Uterus (tissue), 4 donors: Measurements from ENCODE around the gene TMEM212. TPM values are rescaled to one million over a fixed set of nuclear protein-coding genes. Genes with fewer than 3 reads are reported as not detected.

Experiments
- DNase-seq, 2 donors: peaks; one replicate each; pipeline ENCODE4 v3.0.0-alpha.2; 2019 to 2020
- H3K27ac ChIP-seq, 2 donors: fragments of 200-600 bp; sonication (generic); 1 replicate in 1 of 2; 2 replicates in 1 of 2; pipeline ENCODE4 v1.5.1; 2016 to 2018
- H3K27me3 ChIP-seq, 2 donors: fragments of 200-600 bp; sonication (generic); one replicate each; pipeline ENCODE4 v1.5.1; 2018 to 2019; ENCODE audit warnings: control low read depth in 1 of 2
- H3K36me3 ChIP-seq, 2 donors: fragments of 200-600 bp; sonication (generic); one replicate each; pipeline ENCODE4 v1.5.1; 2019; ENCODE audit warnings: control low read depth in 1 of 2
- H3K4me1 ChIP-seq, 2 donors: fragments of 200-600 bp; sonication (generic); one replicate each; pipeline ENCODE4 v1.5.1; 2018 to 2019; ENCODE audit warnings: control low read depth in 1 of 2
- H3K4me3 ChIP-seq, 2 donors: fragments of 200-600 bp; sonication (generic); 1 replicate in 1 of 2; 2 replicates in 1 of 2; pipeline ENCODE4 v1.5.1; 2018 to 2019; ENCODE audit warnings: mild to moderate bottlenecking in 1 of 2
- H3K9me3 ChIP-seq, 2 donors: fragments of 200-600 bp; sonication (generic); one replicate each; pipeline ENCODE4 v1.5.1; 2019; ENCODE audit warnings: control low read depth in 1 of 2
- CTCF ChIP-seq, 4 experiments: fragments of 200-600 bp in 2 of 4; fragments of 450-650 bp in 2 of 4; sonication (generic) in 2 of 4; IDR thresholded peaks; one replicate each; pipeline ENCODE4 v1.5.1; 2016 to 2019; ENCODE audit warnings: antibody characterized with exemption in 4 of 4, mild to moderate bottlenecking in 2 of 4, moderate library complexity in 1 of 4
- POLR2A ChIP-seq, 2 donors: fragments of 450-650 bp; IDR thresholded peaks; one replicate each; pipeline ENCODE4 v1.6.1; 2016; ENCODE audit warnings: antibody characterized with exemption in 2 of 2, mild to moderate bottlenecking in 1 of 2, moderate library complexity in 1 of 2
- intact Hi-C: fragments of 100-400 bp; cut with DNase I; formaldehyde crosslinking; loops from one replicate; pipeline ENCODE4 v1.15.1; 2023; ENCODE audit warnings: low total_unique reads
- total RNA-seq, 4 donors: library from RNA; depleted of rRNA in 3 of 4; stranded (reverse); fragments of >200 nt in 3 of 4; gene quantifications; one replicate each; pipeline versions ENCODE4 v1.1.0 to v1.2.4, GENCODE V29; 2014 to 2023
- donor health status: DM: yes; HTN: yes; CAD: no.

The TMEM212 gene
- total RNA-seq, 4 donors from 2014 or later = 1.2 TPM; not detected in 3

GRCh38 chr3:171809861-171810628 is 33.1 kb upstream of the TMEM212 start, which contains the start of gene PLD1:
Gene PLD1, minus strand, starts transcription at chr3:171810483. Its CDS starts 72,432 bp downstream, at chr3:171738051.
- H3K36me3 ChIP-seq = no peaks in the 10 kb centered on the region
- H3K4me3 ChIP-seq = peak within 1 kb of the TSS; percentile 52 to 61
- DNase-seq = peak; percentile 87 to 94
- TF ChIP-seq CTCF (IDR thresholded peaks at IDR 0.05) (peak in 1 of 4 experiments; percentile 18), POLR2A (IDR thresholded peaks at IDR 0.05) (peak; percentile 25 to 65)
- intact Hi-C loops = no loop called here
- peak within 1 kb of the TSS; percentile 90 to 93 for H3K27ac ChIP-seq
- no peaks in the 10 kb centered on the region for H3K9me3 ChIP-seq
- H3K4me1 ChIP-seq = no peaks in the 10 kb centered on the region
- H3K27me3 ChIP-seq = no peaks in the 10 kb centered on the region

DNA sequence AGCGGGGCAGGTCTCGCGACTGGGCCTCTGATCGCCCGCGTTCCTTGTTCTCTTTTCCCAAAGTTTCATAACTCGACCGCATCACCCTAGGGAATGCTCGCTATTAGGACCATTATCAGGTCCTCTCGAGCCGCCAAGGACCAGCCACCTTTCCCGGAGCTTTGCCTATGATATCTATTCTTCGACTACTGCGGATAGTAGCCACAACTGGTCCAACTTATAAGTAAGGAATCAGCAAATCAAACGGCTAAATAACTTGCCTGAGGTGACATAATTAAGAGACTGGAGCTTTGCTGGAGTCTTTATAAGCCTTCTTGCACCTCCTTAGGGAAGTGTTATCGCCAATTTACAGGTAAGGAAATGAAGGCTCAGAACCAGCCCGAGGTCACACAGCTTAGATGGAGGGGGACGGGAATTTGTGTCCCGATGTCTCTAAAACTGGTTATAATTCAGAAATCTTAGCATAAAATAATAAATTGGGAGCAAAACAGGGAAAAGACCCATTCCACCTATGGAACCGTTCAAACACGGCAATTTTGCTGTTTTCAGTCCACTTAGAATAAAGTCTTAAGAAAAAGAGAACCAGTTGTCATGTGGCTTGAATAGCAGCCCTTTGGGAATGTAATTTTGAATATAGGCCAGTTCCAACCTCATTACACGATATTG is 32.4 kb upstream of the TMEM212 start:
- H3K27ac ChIP-seq = peak overlapping the region; percentile 90 to 93
- no peak for DNase-seq
- TF ChIP-seq POLR2A (IDR thresholded peaks at IDR 0.05) (no peak), CTCF (IDR thresholded peaks at IDR 0.05) (no peak)
- no peaks in the 10 kb centered on the region for H3K27me3 ChIP-seq
- H3K4me1 ChIP-seq = no peaks in the 10 kb centered on the region
- no peaks in the 10 kb centered on the region for H3K9me3 ChIP-seq
- H3K4me3 ChIP-seq = peak overlapping the region; percentile 52 to 61
- H3K36me3 ChIP-seq = no peaks in the 10 kb centered on the region
- intact Hi-C loops = no loop called here

GRCh38 chr3:171811295-171811912 is 31.7 kb upstream of the TMEM212 start:
- peak; percentile 58 to 70 for DNase-seq

DNA sequence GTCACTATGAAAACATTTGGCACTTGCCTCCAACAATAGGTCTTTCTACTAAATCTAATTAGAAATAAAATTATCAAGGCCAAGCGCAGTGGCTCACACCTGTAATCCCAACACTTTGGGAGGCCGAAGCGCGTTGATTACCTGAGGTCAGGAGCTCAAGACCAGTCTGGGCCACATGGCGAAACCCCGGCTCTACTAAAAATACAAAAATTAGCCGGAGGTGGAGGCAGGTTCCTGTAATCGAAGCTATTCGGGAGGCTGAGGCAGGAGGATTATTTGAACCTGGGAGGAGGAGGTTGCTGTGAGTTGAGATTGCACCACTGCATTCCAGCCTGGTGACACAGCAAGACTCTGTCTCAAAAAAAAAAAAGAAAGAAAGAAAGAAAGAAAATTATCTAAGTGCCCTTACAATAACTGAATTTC is 31.2 kb upstream of the TMEM212 start:
- TF ChIP-seq POLR2A (IDR thresholded peaks at IDR 0.05) = no peak
- TF ChIP-seq CTCF (IDR thresholded peaks at IDR 0.05) = no peak
- intact Hi-C loops = no loop called here
- Histone ChIP-seq H3K27ac (peak overlapping the region; percentile 90 to 93), H3K4me1 (no peaks in the 10 kb centered on the region), H3K36me3 (no peaks in the 10 kb centered on the region), H3K27me3 (no peaks in the 10 kb centered on the region), H3K4me3 (no peak overlapping the region), H3K9me3 (no peaks in the 10 kb centered on the region)
- peak; percentile 59 to 73 for DNase-seq

More at GRCh38 chr3:171811295-171811912, 31.7 kb upstream of the TMEM212 start:
- H3K9me3 ChIP-seq = no peaks in the 10 kb centered on the region
- no peaks in the 10 kb centered on the region for H3K36me3 ChIP-seq
- intact Hi-C loops = no loop called here
- H3K27me3 ChIP-seq = no peaks in the 10 kb centered on the region
- TF ChIP-seq CTCF (IDR thresholded peaks at IDR 0.05) = no peak
- TF ChIP-seq POLR2A (IDR thresholded peaks at IDR 0.05) = no peak
- no peaks in the 10 kb centered on the region for H3K4me1 ChIP-seq
- H3K4me3 ChIP-seq = peak overlapping the region in 1 of 2 donors; percentile 61
- peak overlapping the region; percentile 90 to 93 for H3K27ac ChIP-seq
